IMR-90 (cell line): ENCODE data around the gene DAB2.
A peak's percentile ranks its signal among the peaks of the same experiment; 100 is the strongest.

ENCODE experiments used
- BHLHE40 ChIP-seq: fragments of 150-350 bp; IDR thresholded peaks from 2 replicates; pipeline ENCODE4 v1.6.1; 2016; ENCODE audit warnings: mild to moderate bottlenecking, low read depth, low read length
- CEBPB ChIP-seq: IDR thresholded peaks from 2 replicates; pipeline ENCODE4 v1.6.1; 2012; ENCODE audit warnings: low read depth, low read length, improper control_type of control experiment
- CTCF ChIP-seq: conservative IDR thresholded peaks from 2 replicates; pipeline ENCODE4 v1.5.1; 2012; ENCODE audit warnings: mild to moderate bottlenecking, low read depth, low read length, improper control_type of control experiment
- ELK1 ChIP-seq: fragments of 150-350 bp; IDR thresholded peaks from 2 replicates; pipeline ENCODE4 v1.6.1; 2016; ENCODE audit warnings: low read depth, mild to moderate bottlenecking, low read length, moderate library complexity, borderline replicate concordance
- FOS ChIP-seq: fragments of 150-350 bp; IDR thresholded peaks from 2 replicates; pipeline ENCODE4 v1.6.1; 2016; ENCODE audit warnings: low read depth, low read length
- MAZ ChIP-seq: IDR thresholded peaks from 2 replicates; pipeline ENCODE4 v1.6.1; 2012; ENCODE audit warnings: low read depth, mild to moderate bottlenecking, low read length, improper control_type of control experiment, moderate library complexity, borderline replicate concordance
- POLR2A ChIP-seq: IDR thresholded peaks from 2 replicates; pipeline ENCODE4 v1.6.1; 2012; ENCODE audit warnings: mild to moderate bottlenecking, low read depth, low read length
- RAD21 ChIP-seq: IDR thresholded peaks from 2 replicates; pipeline ENCODE4 v1.6.1; 2012; ENCODE audit warnings: low read length, improper control_type of control experiment

GRCh38 chr5:39394946-39395345, 29.8 kb downstream of the DAB2 start:
- TF ChIP-seq CTCF: no peak
- TF ChIP-seq POLR2A: no peak
- TF ChIP-seq ELK1: no peak
- no peak for TF ChIP-seq MAZ
- TF ChIP-seq BHLHE40: peak; percentile 47
- TF ChIP-seq CEBPB: peak; percentile 87
- TF ChIP-seq RAD21: no peak
- TF ChIP-seq FOS: peak; percentile 7; the same call in 1 of the 2 replicates
